GM12874 (cell line): ENCODE data around the gene KCNJ2.

Source experiments
- CTCF ChIP-seq: IDR thresholded peaks from 2 replicates; pipeline ENCODE4 v1.5.1; 2011; ENCODE audit warnings: low read depth, mild to moderate bottlenecking, control low read depth, low read length, moderate library complexity; ENCODE audit not compliant: insufficient read depth

The KCNJ2 gene

GRCh38 chr17:70137451-70138230 lies 31.7 kb upstream of the KCNJ2 start:
- TF ChIP-seq CTCF = no peak

GRCh38 chr17:70138291-70138865 lies 31.0 kb upstream of the KCNJ2 start:
- TF ChIP-seq CTCF = no peak

- no peak for TF ChIP-seq CTCF
Observed at GRCh38 chr17:70139449-70139993, 29.8 kb upstream of the KCNJ2 start.

- TF ChIP-seq CTCF = no peak
Observed at GRCh38 chr17:70144260-70144846, 25.0 kb upstream of the KCNJ2 start.

GRCh38 chr17:70153210-70153609 lies 16.1 kb upstream of the KCNJ2 start:
- TF ChIP-seq CTCF = no peak

- no peak for TF ChIP-seq CTCF
Observed at GRCh38 chr17:70157151-70157550, 12.2 kb upstream of the KCNJ2 start.

GRCh38 chr17:70158180-70158579 lies 11.2 kb upstream of the KCNJ2 start:
- TF ChIP-seq CTCF = no peak
